ENCODE measurements around the gene CDH16. TPM values are rescaled to one million over a fixed set of nuclear protein-coding genes. Genes with fewer than 3 reads are reported as not detected.
A peak's percentile ranks its signal among the peaks of the same experiment; 100 is the strongest.

The CDH16 gene
- total RNA-seq, 1 donor from 2014 or later = not detected

GRCh38 chr16:66895689-66895979, 23.1 kb downstream of the CDH16 start:
- H3K27me3 Mint-ChIP-seq = no peaks in the 10 kb centered on the region
- no peak for DNase-seq
- peaks cover 19% of the 10 kb centered on the region for H3K36me3 Mint-ChIP-seq (ENCODE audit: low read depth)
- peaks cover 22% of the 10 kb centered on the region for H3K4me1 Mint-ChIP-seq
- H3K9me3 Mint-ChIP-seq = no peaks in the 10 kb centered on the region
- H3K27ac Mint-ChIP-seq = no peak overlapping the region
- H3K4me3 Mint-ChIP-seq = no peak overlapping the region
- intact Hi-C loops (cut with micrococcal nuclease) = loop anchor here (1.0 kb wide), 2 partner anchors 33 to 52 kb away; no protein-coding TSS in a partner anchor

GRCh38 chr16:66894948-66895688, 23.6 kb downstream of the CDH16 start:
- Mint-ChIP-seq H3K4me3 (no peak overlapping the region), H3K4me1 (peaks cover 22% of the 10 kb centered on the region), H3K9me3 (no peaks in the 10 kb centered on the region), H3K27me3 (no peaks in the 10 kb centered on the region), H3K36me3 (ENCODE audit: low read depth) (peaks cover 19% of the 10 kb centered on the region), H3K27ac (no peak overlapping the region)
- peak; percentile 91 for DNase-seq
- intact Hi-C loops (cut with micrococcal nuclease) = loop anchor here (1.0 kb wide), 2 partner anchors 33 to 52 kb away; no protein-coding TSS in a partner anchor

GRCh38 chr16:66894055-66894454, 24.6 kb downstream of the CDH16 start:
- H3K4me3 Mint-ChIP-seq = no peak overlapping the region
- no peak overlapping the region for H3K27ac Mint-ChIP-seq
- H3K27me3 Mint-ChIP-seq = no peaks in the 10 kb centered on the region
- H3K36me3 Mint-ChIP-seq (ENCODE audit: low read depth) = peaks cover 25% of the 10 kb centered on the region
- H3K9me3 Mint-ChIP-seq = no peaks in the 10 kb centered on the region
- DNase-seq = no peak
- intact Hi-C loops (cut with micrococcal nuclease) = no loop called here
- H3K4me1 Mint-ChIP-seq = peaks cover 22% of the 10 kb centered on the region

GRCh38 chr16:66891797-66892196, 26.9 kb downstream of the CDH16 start:
- Mint-ChIP-seq H3K36me3 (ENCODE audit: low read depth) (peaks cover 40% of the 10 kb centered on the region), H3K4me3 (no peak overlapping the region), H3K27ac (no peak overlapping the region), H3K9me3 (no peaks in the 10 kb centered on the region), H3K27me3 (no peaks in the 10 kb centered on the region), H3K4me1 (peaks cover 35% of the 10 kb centered on the region)
- DNase-seq = no peak
- intact Hi-C loops (cut with micrococcal nuclease) = no loop called here

- Mint-ChIP-seq H3K36me3 (ENCODE audit: low read depth) (peaks cover 45% of the 10 kb centered on the region), H3K27ac (peak overlapping the region; percentile 5)
- intact Hi-C loops (cut with micrococcal nuclease) = no loop called here
Measured at GRCh38 chr16:66891360-66891759, 27.3 kb downstream of the CDH16 start.

GRCh38 chr16:66890799-66891198, 27.9 kb downstream of the CDH16 start:
- H3K4me1 Mint-ChIP-seq = peaks cover 39% of the 10 kb centered on the region
- intact Hi-C loops (cut with micrococcal nuclease) = no loop called here
- no peak overlapping the region for H3K4me3 Mint-ChIP-seq
- peaks cover 48% of the 10 kb centered on the region for H3K36me3 Mint-ChIP-seq (ENCODE audit: low read depth)
- H3K27ac Mint-ChIP-seq = no peak overlapping the region
- H3K9me3 Mint-ChIP-seq = no peaks in the 10 kb centered on the region
- no peak for DNase-seq
- H3K27me3 Mint-ChIP-seq = no peaks in the 10 kb centered on the region

More at GRCh38 chr16:66891360-66891759, 27.3 kb downstream of the CDH16 start:
- DNase-seq = no peak
- Mint-ChIP-seq H3K9me3 (no peaks in the 10 kb centered on the region), H3K4me3 (no peak overlapping the region), H3K4me1 (peaks cover 38% of the 10 kb centered on the region), H3K27me3 (no peaks in the 10 kb centered on the region)

- no peak for DNase-seq
- Mint-ChIP-seq H3K27me3 (no peaks in the 10 kb centered on the region), H3K9me3 (no peaks in the 10 kb centered on the region), H3K4me1 (peaks cover 40% of the 10 kb centered on the region), H3K27ac (no peak overlapping the region), H3K36me3 (ENCODE audit: low read depth) (peaks cover 57% of the 10 kb centered on the region), H3K4me3 (no peak overlapping the region)
- intact Hi-C loops (cut with micrococcal nuclease) = no loop called here
Measured at GRCh38 chr16:66889622-66890021, 29.1 kb downstream of the CDH16 start.

GRCh38 chr16:66888647-66889615, 29.8 kb downstream of the CDH16 start:
- no peaks in the 10 kb centered on the region for H3K27me3 Mint-ChIP-seq
- peaks cover 38% of the 10 kb centered on the region for H3K4me1 Mint-ChIP-seq
- H3K4me3 Mint-ChIP-seq = no peak overlapping the region
- intact Hi-C loops (cut with micrococcal nuclease) = no loop called here
- DNase-seq = no peak
- H3K36me3 Mint-ChIP-seq (ENCODE audit: low read depth) = peaks cover 55% of the 10 kb centered on the region
- peak overlapping the region; percentile 20 for H3K27ac Mint-ChIP-seq
- H3K9me3 Mint-ChIP-seq = no peaks in the 10 kb centered on the region

- intact Hi-C loops (cut with micrococcal nuclease) = no loop called here
- no peak overlapping the region for H3K4me3 Mint-ChIP-seq
- no peak for DNase-seq
- peaks cover 35% of the 10 kb centered on the region for H3K4me1 Mint-ChIP-seq
- no peaks in the 10 kb centered on the region for H3K9me3 Mint-ChIP-seq
- peaks cover 56% of the 10 kb centered on the region for H3K36me3 Mint-ChIP-seq (ENCODE audit: low read depth)
- H3K27me3 Mint-ChIP-seq = no peaks in the 10 kb centered on the region
- H3K27ac Mint-ChIP-seq = no peak overlapping the region
Measured at GRCh38 chr16:66886914-66887313, 31.8 kb downstream of the CDH16 start.

- H3K36me3 Mint-ChIP-seq (ENCODE audit: low read depth) = peaks cover 54% of the 10 kb centered on the region
- H3K4me3 Mint-ChIP-seq = no peak overlapping the region
- H3K9me3 Mint-ChIP-seq = no peaks in the 10 kb centered on the region
- H3K27me3 Mint-ChIP-seq = no peaks in the 10 kb centered on the region
- H3K27ac Mint-ChIP-seq = no peak overlapping the region
- H3K4me1 Mint-ChIP-seq = peaks cover 38% of the 10 kb centered on the region
- DNase-seq = no peak
- intact Hi-C loops (cut with micrococcal nuclease) = no loop called here
Measured at GRCh38 chr16:66886321-66886720, 32.4 kb downstream of the CDH16 start.

GRCh38 chr16:66885491-66885890, 33.2 kb downstream of the CDH16 start:
- Mint-ChIP-seq H3K9me3 (no peaks in the 10 kb centered on the region), H3K27ac (no peak overlapping the region), H3K27me3 (no peaks in the 10 kb centered on the region), H3K4me3 (no peak overlapping the region), H3K4me1 (peaks cover 37% of the 10 kb centered on the region), H3K36me3 (ENCODE audit: low read depth) (peaks cover 48% of the 10 kb centered on the region)
- intact Hi-C loops (cut with micrococcal nuclease) = no loop called here
- DNase-seq = no peak

- intact Hi-C loops (cut with micrococcal nuclease) = loop anchor here (5.0 kb wide), 1 partner anchor 45 kb away; the partner anchor contains the start of gene RRAD
- H3K4me3 Mint-ChIP-seq = peak overlapping the region; percentile 21
Measured at GRCh38 chr16:66882702-66883101, 36.0 kb downstream of the CDH16 start.

GRCh38 chr16:66881964-66882508, 36.6 kb downstream of the CDH16 start:
- Mint-ChIP-seq H3K4me3 (peak overlapping the region; percentile 93), H3K4me1 (peaks cover 46% of the 10 kb centered on the region), H3K36me3 (ENCODE audit: low read depth) (peaks cover 32% of the 10 kb centered on the region), H3K27me3 (no peaks in the 10 kb centered on the region), H3K27ac (no peak overlapping the region), H3K9me3 (no peaks in the 10 kb centered on the region)
- intact Hi-C loops (cut with micrococcal nuclease) = loop anchor here (5.0 kb wide), 1 partner anchor 45 kb away; the partner anchor contains the start of gene RRAD
- DNase-seq = no peak

More at GRCh38 chr16:66882702-66883101, 36.0 kb downstream of the CDH16 start:
- no peaks in the 10 kb centered on the region for H3K27me3 Mint-ChIP-seq
- peaks cover 46% of the 10 kb centered on the region for H3K4me1 Mint-ChIP-seq
- H3K9me3 Mint-ChIP-seq = no peaks in the 10 kb centered on the region
- peaks cover 38% of the 10 kb centered on the region for H3K36me3 Mint-ChIP-seq (ENCODE audit: low read depth)
- H3K27ac Mint-ChIP-seq = no peak overlapping the region
- DNase-seq = no peak

All from activated CD4-positive, alpha-beta T cell treated with anti-CD3 and anti-CD28 coated beads, Interleukin-2, amount 10 ng/mL, durations not matched to agents 24 days and 14 days (primary cell).